Fibroblast of lung (primary cell): ENCODE results near the gene DLL1. TPM values are rescaled to one million over a fixed set of nuclear protein-coding genes. Genes with fewer than 3 reads are reported as not detected.

Source experiments
- DNase-seq, 2 donors: peaks; one replicate each; pipeline versions ENCODE4 v3.0.0 to v3.0.0-alpha.2; 2010; ENCODE audit warnings: low read depth in 2 of 2
- H2AFZ ChIP-seq: 2 replicates; pipeline ENCODE4 v1.5.1; 2012; ENCODE audit warnings: low read length, control low read depth, inconsistent platforms
- H3K27ac ChIP-seq: 2 replicates; pipeline ENCODE4 v1.5.1; 2011; ENCODE audit warnings: low read length, control low read depth; ENCODE audit not compliant: insufficient read depth
- H3K27me3 ChIP-seq: 2 replicates; pipeline ENCODE4 v1.5.1; 2011; ENCODE audit warnings: mild to moderate bottlenecking, low read length; ENCODE audit not compliant: control insufficient read depth, insufficient read depth
- H3K36me3 ChIP-seq: 2 replicates; pipeline ENCODE4 v1.5.1; 2011; ENCODE audit warnings: low read length; ENCODE audit not compliant: control insufficient read depth, insufficient read depth
- H3K4me1 ChIP-seq: 2 replicates; pipeline ENCODE4 v1.5.1; 2011; ENCODE audit warnings: low read length; ENCODE audit not compliant: control insufficient read depth, insufficient read depth; ENCODE audit errors: extremely low read depth
- H3K4me2 ChIP-seq: 2 replicates; pipeline ENCODE4 v1.5.1; 2011; ENCODE audit warnings: low read length, control low read depth; ENCODE audit not compliant: insufficient read depth; ENCODE audit errors: extremely low read depth
- H3K4me3 ChIP-seq, 4 experiments: fragments of 200-600 bp in 1 of 4; sonication (generic) in 1 of 4; replicated peaks in 1 of 4; 2 replicates each; pipeline ENCODE4 v1.5.1; 2011 to 2016; ENCODE audit warnings: low read length in 4 of 4, low read depth in 3 of 4, mild to moderate bottlenecking in 3 of 4, control low read depth in 2 of 4, inconsistent platforms in 1 of 4, mixed read lengths in 1 of 4; ENCODE audit not compliant: insufficient read depth in 1 of 4; ENCODE audit errors: control extremely low read depth in 1 of 4
- H3K79me2 ChIP-seq: 2 replicates; pipeline ENCODE4 v1.5.1; 2012; ENCODE audit warnings: mild to moderate bottlenecking, low read length, inconsistent platforms; ENCODE audit not compliant: control insufficient read depth, insufficient read depth
- H3K9ac ChIP-seq: 2 replicates; pipeline ENCODE4 v1.5.1; 2011; ENCODE audit warnings: mild to moderate bottlenecking, low read length, control low read depth; ENCODE audit not compliant: insufficient read depth
- H3K9me3 ChIP-seq: 2 replicates; pipeline ENCODE4 v1.5.1; 2012; ENCODE audit warnings: low read depth, low read length; ENCODE audit not compliant: control insufficient read depth, insufficient read depth
- H4K20me1 ChIP-seq: 2 replicates; pipeline ENCODE4 v1.5.1; 2011; ENCODE audit warnings: low read length; ENCODE audit not compliant: control insufficient read depth, insufficient read depth; ENCODE audit errors: extremely low read depth
- EZH2 ChIP-seq: IDR thresholded peaks from 2 replicates; pipeline ENCODE4 v1.5.1; 2012; ENCODE audit warnings: low read length, control low read depth, mild to moderate bottlenecking; ENCODE audit errors: missing control alignments
- polyA plus RNA-seq, 2 donors: library from polyadenylated mRNA; depleted of rRNA in 1 of 2; stranded (reverse) in 1 of 2; unstranded in 1 of 2; fragments of >200 nt; gene quantifications; 2 replicates each; pipeline ENCODE4 v1.2.1, GENCODE V29; 2011 to 2012; ENCODE audit warnings: missing spikeins in 1 of 2
- total RNA-seq: library from RNA; depleted of rRNA; stranded (reverse); fragments of >200 nt; gene quantifications from 2 replicates; pipeline ENCODE4 v1.2.1, GENCODE V29; 2014
- TF ChIP-seq, protein P1 (sequence below), 2 donors: IDR thresholded peaks in 1 of 2; conservative IDR thresholded peaks in 1 of 2; 1 replicate in 1 of 2; 2 replicates in 1 of 2; pipeline ENCODE4 v1.5.1; 2011 to 2012; ENCODE audit warnings: low read length in 2 of 2, control low read depth in 1 of 2, inconsistent platforms in 1 of 2, low read depth in 1 of 2, mild to moderate bottlenecking in 1 of 2

DLL1 gene
- total and polyA plus RNA-seq, 2 donors (not counting 1 experiment from before 2014, with no cell fraction given): 0.69 to 12.4 TPM

DNA sequence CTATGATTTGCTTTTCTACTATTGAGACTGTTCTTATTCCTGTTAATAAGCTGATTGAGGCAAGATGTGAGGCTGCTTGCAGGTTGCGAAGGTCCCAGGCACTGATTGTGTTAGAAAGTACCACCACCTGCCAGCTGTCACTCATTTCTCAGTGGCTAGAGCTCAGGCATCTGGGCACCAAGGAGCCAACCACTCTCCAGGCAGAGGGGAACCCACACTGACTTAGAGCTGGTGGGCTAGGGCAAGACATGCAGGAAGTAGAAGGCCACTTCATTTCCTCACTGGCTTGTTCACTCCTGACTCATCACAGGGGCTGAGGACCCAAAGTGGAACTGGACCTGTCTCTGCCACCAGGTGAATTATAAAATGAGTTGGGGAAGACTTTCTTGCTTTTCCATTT, 7.8 kb upstream of the DLL1 start:
- Histone ChIP-seq H3K27me3 (peaks cover 50% of the 10 kb centered on the region), H3K9ac (no peak overlapping the region), H3K9me3 (no peaks in the 10 kb centered on the region), H3K79me2 (no peaks in the 10 kb centered on the region), H3K36me3 (no peaks in the 10 kb centered on the region), H2AFZ (no peak overlapping the region), H3K4me3 (no peak overlapping the region), H3K27ac (no peak overlapping the region), H3K4me2 (no peak overlapping the region), H3K4me1 (peaks cover 2% of the 10 kb centered on the region), H4K20me1 (no peaks in the 10 kb centered on the region)
- no peak for DNase-seq
- TF ChIP-seq, protein P1, sequence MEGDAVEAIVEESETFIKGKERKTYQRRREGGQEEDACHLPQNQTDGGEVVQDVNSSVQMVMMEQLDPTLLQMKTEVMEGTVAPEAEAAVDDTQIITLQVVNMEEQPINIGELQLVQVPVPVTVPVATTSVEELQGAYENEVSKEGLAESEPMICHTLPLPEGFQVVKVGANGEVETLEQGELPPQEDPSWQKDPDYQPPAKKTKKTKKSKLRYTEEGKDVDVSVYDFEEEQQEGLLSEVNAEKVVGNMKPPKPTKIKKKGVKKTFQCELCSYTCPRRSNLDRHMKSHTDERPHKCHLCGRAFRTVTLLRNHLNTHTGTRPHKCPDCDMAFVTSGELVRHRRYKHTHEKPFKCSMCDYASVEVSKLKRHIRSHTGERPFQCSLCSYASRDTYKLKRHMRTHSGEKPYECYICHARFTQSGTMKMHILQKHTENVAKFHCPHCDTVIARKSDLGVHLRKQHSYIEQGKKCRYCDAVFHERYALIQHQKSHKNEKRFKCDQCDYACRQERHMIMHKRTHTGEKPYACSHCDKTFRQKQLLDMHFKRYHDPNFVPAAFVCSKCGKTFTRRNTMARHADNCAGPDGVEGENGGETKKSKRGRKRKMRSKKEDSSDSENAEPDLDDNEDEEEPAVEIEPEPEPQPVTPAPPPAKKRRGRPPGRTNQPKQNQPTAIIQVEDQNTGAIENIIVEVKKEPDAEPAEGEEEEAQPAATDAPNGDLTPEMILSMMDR (conservative IDR thresholded peaks at IDR 0.05 in 1 of 2, IDR thresholded peaks at IDR 0.05 in 1 of 2; ENCODE audit: low read depth in 1 of 2, low read length in 2 of 2): no peak
- TF ChIP-seq EZH2: no peak

DNA sequence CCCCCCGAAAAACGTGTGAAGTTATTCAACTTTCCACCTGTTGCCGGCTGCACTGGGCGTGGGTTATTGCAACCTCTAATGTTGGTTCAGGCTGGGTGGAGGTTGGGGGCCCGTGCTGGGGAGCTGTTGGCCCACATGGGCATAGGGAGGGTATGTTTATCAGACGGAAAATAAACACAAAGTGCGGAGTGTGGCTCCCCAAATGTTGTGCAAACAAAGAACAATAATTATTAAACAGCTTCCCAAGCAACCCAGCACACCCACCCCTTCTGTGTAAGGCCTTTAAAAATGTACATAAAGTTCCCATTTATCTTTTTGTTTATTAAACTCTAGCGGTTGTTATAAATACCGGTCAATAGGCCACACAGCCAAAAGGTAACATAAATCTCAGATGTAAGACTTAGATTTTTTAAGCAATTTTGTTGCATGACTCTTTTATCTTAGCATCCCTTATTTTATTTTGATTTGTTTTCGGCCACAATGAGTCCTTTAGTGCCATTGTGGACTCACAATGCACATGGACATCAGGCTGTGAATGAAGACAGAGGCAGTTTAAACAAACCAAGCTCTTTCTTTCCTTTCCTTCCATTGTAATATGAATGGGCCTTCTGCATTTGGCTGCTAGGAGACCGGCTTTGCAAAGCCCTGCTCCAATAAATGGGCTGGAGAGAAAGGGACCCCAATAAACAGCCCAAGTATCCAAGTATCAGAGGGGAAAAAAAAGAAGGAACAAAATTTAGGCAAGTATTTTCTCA, 6.9 kb upstream of the DLL1 start:
- H3K27ac ChIP-seq: no peak overlapping the region
- H4K20me1 ChIP-seq: no peaks in the 10 kb centered on the region
- no peak overlapping the region for H3K9ac ChIP-seq
- DNase-seq: no peak
- no peak overlapping the region for H3K4me2 ChIP-seq
- no peak overlapping the region for H2AFZ ChIP-seq
- H3K36me3 ChIP-seq: no peaks in the 10 kb centered on the region
- no peaks in the 10 kb centered on the region for H3K79me2 ChIP-seq
- TF ChIP-seq EZH2: peak; percentile 7
- TF ChIP-seq, protein P1 (conservative IDR thresholded peaks at IDR 0.05 in 1 of 2, IDR thresholded peaks at IDR 0.05 in 1 of 2; ENCODE audit: low read depth in 1 of 2, low read length in 2 of 2): no peak
- H3K9me3 ChIP-seq: no peaks in the 10 kb centered on the region
- peaks cover 58% of the 10 kb centered on the region for H3K27me3 ChIP-seq
- H3K4me1 ChIP-seq: peaks cover 2% of the 10 kb centered on the region
- no peak overlapping the region for H3K4me3 ChIP-seq

DNA sequence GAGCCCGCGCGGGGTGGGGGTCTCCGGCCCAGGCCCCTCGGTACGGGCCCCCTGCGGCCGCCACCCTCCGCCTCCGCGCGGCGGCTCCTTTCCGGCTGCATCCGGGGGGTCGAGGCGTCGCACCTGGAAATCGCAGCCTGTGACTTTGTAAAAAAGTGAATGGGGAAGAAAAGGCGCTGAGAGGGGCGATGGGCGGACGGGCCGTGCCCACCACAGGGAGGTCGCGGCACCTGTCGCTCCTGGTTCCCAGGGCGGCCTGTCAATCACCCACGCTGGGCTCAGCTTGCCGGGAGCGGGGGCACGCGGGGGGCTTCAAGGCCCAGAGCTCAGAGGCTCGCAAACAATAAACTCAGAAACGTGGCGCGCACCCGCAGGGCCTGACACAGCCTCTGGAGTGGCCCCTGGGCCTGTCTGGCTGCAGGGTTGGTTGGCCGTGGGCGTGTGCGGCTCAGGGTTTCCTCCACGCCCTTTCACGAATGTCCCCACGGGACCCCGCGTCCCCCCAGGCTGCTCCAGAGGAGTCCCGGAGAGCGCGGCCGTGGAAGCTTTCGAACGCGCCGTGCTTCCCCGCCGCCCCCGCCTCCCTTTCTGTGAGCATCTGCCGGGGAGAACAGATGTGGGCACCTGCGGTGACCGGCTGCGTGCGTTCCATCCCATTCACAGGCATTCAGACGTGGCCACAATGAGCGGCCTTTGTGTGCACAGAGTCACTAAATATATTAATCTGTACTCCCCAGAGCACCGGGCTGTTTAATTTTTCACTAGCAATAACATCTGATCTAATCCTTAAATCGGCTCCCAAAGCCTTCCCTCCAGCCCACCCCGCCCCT, 6.1 kb upstream of the DLL1 start:
- no peak for DNase-seq
- Histone ChIP-seq H4K20me1 (no peaks in the 10 kb centered on the region), H3K4me2 (no peak overlapping the region), H3K27me3 (peaks cover 65% of the 10 kb centered on the region), H3K4me3 (no peak overlapping the region), H3K9ac (no peak overlapping the region), H3K79me2 (no peaks in the 10 kb centered on the region), H3K36me3 (no peaks in the 10 kb centered on the region), H3K27ac (no peak overlapping the region), H3K4me1 (peaks cover 2% of the 10 kb centered on the region), H3K9me3 (no peaks in the 10 kb centered on the region), H2AFZ (no peak overlapping the region)
- TF ChIP-seq, protein P1 (conservative IDR thresholded peaks at IDR 0.05 in 1 of 2, IDR thresholded peaks at IDR 0.05 in 1 of 2; ENCODE audit: low read depth in 1 of 2, low read length in 2 of 2): no peak
- peak; percentile 71 for TF ChIP-seq EZH2
